ENCODE measurements around the gene FUT8.

- TF ChIP-seq MAX (IDR thresholded peaks at IDR 0.05) (no peak), GABPA (IDR thresholded peaks at IDR 0.05 in 1 of 2, conservative IDR thresholded peaks at IDR 0.05 in 1 of 2) (no peak), SP1 (IDR thresholded peaks at IDR 0.05) (no peak), CTCF (IDR thresholded peaks at IDR 0.05; ENCODE audit: low read depth, low read length, missing input control) (no peak), RAD21 (IDR thresholded peaks at IDR 0.05) (no peak), REST (IDR thresholded peaks at IDR 0.05) (no peak), EGR1 (IDR thresholded peaks at IDR 0.05; ENCODE audit: low read depth in 2 of 2) (no peak), TAF1 (conservative IDR thresholded peaks at IDR 0.05) (no peak), YY1 (IDR thresholded peaks at IDR 0.05) (no peak), FOXA1 (IDR thresholded peaks at IDR 0.05) (no peak)
- TF ChIP-seq, protein P1, sequence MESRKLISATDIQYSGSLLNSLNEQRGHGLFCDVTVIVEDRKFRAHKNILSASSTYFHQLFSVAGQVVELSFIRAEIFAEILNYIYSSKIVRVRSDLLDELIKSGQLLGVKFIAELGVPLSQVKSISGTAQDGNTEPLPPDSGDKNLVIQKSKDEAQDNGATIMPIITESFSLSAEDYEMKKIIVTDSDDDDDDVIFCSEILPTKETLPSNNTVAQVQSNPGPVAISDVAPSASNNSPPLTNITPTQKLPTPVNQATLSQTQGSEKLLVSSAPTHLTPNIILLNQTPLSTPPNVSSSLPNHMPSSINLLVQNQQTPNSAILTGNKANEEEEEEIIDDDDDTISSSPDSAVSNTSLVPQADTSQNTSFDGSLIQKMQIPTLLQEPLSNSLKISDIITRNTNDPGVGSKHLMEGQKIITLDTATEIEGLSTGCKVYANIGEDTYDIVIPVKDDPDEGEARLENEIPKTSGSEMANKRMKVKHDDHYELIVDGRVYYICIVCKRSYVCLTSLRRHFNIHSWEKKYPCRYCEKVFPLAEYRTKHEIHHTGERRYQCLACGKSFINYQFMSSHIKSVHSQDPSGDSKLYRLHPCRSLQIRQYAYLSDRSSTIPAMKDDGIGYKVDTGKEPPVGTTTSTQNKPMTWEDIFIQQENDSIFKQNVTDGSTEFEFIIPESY (IDR thresholded peaks at IDR 0.05), result no peak
- TF ChIP-seq, protein P2, sequence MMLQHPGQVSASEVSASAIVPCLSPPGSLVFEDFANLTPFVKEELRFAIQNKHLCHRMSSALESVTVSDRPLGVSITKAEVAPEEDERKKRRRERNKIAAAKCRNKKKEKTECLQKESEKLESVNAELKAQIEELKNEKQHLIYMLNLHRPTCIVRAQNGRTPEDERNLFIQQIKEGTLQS (IDR thresholded peaks at IDR 0.05), result no peak
Measured at GRCh38 chr14:65509842-65510241, 97.3 kb downstream of the FUT8 start.

Data from liver (tissue), 3 donors.